Activated CD4-positive, alpha-beta T cell treated with anti-CD3 and anti-CD28 coated beads, Interleukin-2, amount 10 ng/mL, durations not matched to agents 24 days and 14 days (primary cell): ENCODE results near the gene CDC42BPA. TPM values are rescaled to one million over a fixed set of nuclear protein-coding genes. Genes with fewer than 3 reads are reported as not detected.
"Not testable (repeated sequence)": the region's sequence is repeated elsewhere in the genome, so short reads cannot be mapped to it uniquely, and the experiment has no call there.

Experiments used
- DNase-seq: peaks from one replicate; pipeline ENCODE4 v3.0.0; 2022
- H3K27ac Mint-ChIP-seq: one replicate; pipeline ENCODE4 v1.8.0; 2022; ENCODE audit warnings: mild to moderate bottlenecking, mixed read lengths
- H3K27me3 Mint-ChIP-seq: one replicate; pipeline ENCODE4 v1.8.0; 2022; ENCODE audit warnings: mixed read lengths
- H3K36me3 Mint-ChIP-seq: one replicate; pipeline ENCODE4 v1.8.0; 2022; ENCODE audit warnings: low read depth, mild to moderate bottlenecking, mixed read lengths
- H3K4me1 Mint-ChIP-seq: one replicate; pipeline ENCODE4 v1.8.0; 2021; ENCODE audit warnings: mixed read lengths
- H3K4me3 Mint-ChIP-seq: one replicate; pipeline ENCODE4 v1.8.0; 2022; ENCODE audit warnings: mild to moderate bottlenecking, moderate library complexity, mixed read lengths
- H3K9me3 Mint-ChIP-seq: one replicate; pipeline ENCODE4 v1.8.0; 2021; ENCODE audit warnings: mixed read lengths
- intact Hi-C: fragments of 100-400 bp; cut with micrococcal nuclease; formaldehyde crosslinking; loops from one replicate; pipeline ENCODE4 v1.15.1; 2023
- total RNA-seq: library from RNA; stranded (reverse); gene quantifications from 2 replicates; pipeline ENCODE4 v1.2.3, GENCODE V29; 2022

The CDC42BPA gene
- total RNA-seq, 1 donor from 2014 or later, result 1.2 TPM

DNA sequence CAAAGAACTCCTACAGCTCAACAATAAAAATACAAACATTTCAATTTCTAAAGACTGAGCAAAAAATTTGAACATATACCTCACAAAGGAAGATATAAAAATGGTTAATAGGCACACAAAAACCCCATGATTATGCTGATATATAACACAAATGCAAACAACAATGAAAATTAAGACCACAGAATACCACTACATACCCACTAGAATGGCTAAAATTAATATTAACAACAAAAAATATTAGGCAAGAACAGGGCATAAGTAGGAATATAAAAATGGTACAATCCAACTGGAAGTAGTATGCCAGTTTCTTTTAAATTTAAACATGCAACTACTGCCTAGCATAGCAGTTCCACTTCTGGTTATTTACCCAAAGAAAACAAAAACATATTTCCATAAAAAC, 77.3 kb downstream of the CDC42BPA start:
- Mint-ChIP-seq H3K36me3 (no peaks in the 10 kb centered on the region), H3K27ac (no peak overlapping the region), H3K4me3 (no peak overlapping the region), H3K27me3 (peaks cover 22% of the 10 kb centered on the region), H3K9me3 (no peaks in the 10 kb centered on the region), H3K4me1 (no peaks in the 10 kb centered on the region)
- no peak for DNase-seq
- intact Hi-C loops, result no loop called here

- H3K36me3 Mint-ChIP-seq, result no peaks in the 10 kb centered on the region
- no peak overlapping the region for H3K4me3 Mint-ChIP-seq
- peaks cover 14% of the 10 kb centered on the region for H3K27me3 Mint-ChIP-seq
- H3K27ac Mint-ChIP-seq, result no peak overlapping the region
- intact Hi-C loops, result no loop called here
- H3K9me3 Mint-ChIP-seq, result no peaks in the 10 kb centered on the region
- no peaks in the 10 kb centered on the region for H3K4me1 Mint-ChIP-seq
- DNase-seq, result no peak
Observed at GRCh38 chr1:227234998-227235405, 83.3 kb downstream of the CDC42BPA start.

GRCh38 chr1:227231128-227231527, 87.2 kb downstream of the CDC42BPA start:
- H3K9me3 Mint-ChIP-seq, H3K27me3 Mint-ChIP-seq, H3K4me3 Mint-ChIP-seq, DNase-seq, H3K27ac Mint-ChIP-seq, H3K36me3 Mint-ChIP-seq, H3K4me1 Mint-ChIP-seq, intact Hi-C loops: not testable (repeated sequence)

DNA sequence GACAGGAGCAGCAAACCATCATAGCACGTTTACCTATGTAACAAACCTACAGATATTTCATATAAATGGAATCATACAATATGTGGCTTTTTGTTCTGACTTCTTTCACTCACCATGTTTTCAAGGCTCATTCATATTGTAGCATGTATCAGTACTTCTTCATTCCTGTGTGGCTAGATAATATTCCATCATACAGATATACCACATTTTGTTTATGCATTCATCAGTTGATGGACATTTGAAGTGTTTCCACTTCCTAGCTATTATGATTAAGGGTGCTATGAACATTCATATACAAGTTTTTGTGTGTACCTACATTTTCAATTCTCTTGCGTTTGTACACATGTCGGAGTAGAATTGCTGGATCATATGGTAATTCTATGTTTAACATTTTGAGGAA, 90.1 kb downstream of the CDC42BPA start:
- Mint-ChIP-seq H3K9me3 (no peaks in the 10 kb centered on the region), H3K4me3 (no peak overlapping the region), H3K36me3 (no peaks in the 10 kb centered on the region), H3K27me3 (peaks cover 2% of the 10 kb centered on the region), H3K27ac (no peak overlapping the region), H3K4me1 (no peaks in the 10 kb centered on the region)
- intact Hi-C loops, result no loop called here
- no peak for DNase-seq

DNA sequence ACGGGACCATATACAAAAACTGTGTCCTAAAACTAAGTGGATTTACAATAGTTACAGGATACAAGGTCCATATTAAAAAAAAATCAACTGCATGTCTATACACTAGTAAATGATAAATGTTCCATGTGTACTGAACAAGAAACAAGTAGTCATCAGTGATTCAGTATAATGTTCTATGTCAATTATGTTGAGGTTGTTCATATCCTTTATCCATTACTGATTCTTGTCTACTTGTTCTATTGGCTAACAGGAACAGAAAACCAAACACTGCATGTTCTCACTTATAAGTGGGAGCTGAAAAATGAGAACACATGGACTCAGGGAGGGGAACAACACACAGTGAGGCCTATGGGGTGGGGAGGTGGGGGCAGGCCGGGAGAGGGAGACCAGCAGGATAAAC, 90.5 kb downstream of the CDC42BPA start:
- Mint-ChIP-seq H3K4me3 (no peak overlapping the region), H3K27ac (no peak overlapping the region), H3K4me1 (no peaks in the 10 kb centered on the region), H3K27me3 (peaks cover 5% of the 10 kb centered on the region), H3K36me3 (no peaks in the 10 kb centered on the region), H3K9me3 (no peaks in the 10 kb centered on the region)
- DNase-seq, result no peak
- intact Hi-C loops, result no loop called here

DNA sequence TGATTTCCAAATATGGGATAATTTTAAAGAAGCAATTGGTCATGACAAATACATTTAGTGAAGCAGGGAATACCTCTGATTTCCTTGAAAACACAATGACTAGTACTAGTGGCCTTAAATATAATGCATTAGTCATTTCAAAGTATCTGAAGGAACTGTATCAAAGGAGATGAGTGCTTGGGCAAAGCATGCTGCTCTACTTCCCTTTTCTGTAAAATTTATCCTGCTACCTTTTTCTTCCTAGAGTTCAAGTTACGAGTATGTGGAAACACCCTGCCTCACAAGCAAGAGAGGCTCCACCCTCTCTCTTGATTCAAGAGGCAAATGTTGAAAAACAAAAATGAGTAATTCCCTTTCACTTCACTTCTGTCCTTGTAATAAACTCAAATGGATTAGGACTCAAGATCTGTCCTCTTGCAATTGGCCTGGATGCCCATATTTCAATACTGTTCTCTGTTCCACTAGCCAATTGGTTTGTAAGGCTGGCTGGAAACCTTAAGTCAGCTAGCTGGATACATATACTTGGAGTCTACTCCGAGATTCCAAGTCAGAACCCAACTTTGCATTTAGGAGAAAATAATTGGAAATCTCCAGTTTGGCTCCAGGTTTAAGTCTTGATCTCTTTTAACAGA, 92.5 kb downstream of the CDC42BPA start:
- no peak for DNase-seq
- no peak overlapping the region for H3K4me3 Mint-ChIP-seq
- H3K9me3 Mint-ChIP-seq, result no peaks in the 10 kb centered on the region
- intact Hi-C loops, result no loop called here
- H3K27me3 Mint-ChIP-seq, result peaks cover 13% of the 10 kb centered on the region
- H3K36me3 Mint-ChIP-seq, result no peaks in the 10 kb centered on the region
- H3K4me1 Mint-ChIP-seq, result no peaks in the 10 kb centered on the region
- no peak overlapping the region for H3K27ac Mint-ChIP-seq

DNA sequence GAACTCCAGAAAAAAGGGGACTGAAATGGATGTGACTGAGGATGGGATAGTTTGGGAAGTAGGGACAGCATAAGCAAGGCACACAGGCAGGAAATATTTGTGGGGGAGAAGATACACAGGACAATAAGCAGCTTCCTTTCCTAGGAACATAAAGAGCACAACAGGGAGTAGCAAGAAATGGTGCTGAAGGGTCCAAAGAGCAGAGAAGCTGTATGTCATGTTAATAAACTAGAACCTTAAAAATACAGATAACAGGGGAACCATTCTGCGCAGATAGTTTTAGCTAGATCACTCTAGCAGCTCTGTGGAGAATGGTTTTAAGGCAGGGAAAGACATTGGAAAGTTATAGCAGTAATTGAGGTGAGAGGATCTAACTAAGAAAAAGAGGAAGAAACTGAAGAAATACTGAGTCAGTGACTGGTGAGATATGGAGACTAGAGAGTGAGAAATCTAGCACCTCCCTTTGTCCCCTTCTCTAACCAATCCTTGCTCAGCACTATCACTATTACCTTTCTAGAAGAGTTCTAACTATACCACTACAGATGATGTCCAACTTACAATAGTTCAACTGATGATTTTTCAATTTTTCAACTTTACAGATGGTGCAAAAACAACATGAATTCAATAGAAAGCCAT, 95.0 kb downstream of the CDC42BPA start:
- H3K27ac Mint-ChIP-seq, result no peak overlapping the region
- peaks cover 15% of the 10 kb centered on the region for H3K27me3 Mint-ChIP-seq
- no peaks in the 10 kb centered on the region for H3K36me3 Mint-ChIP-seq
- intact Hi-C loops, result no loop called here
- no peaks in the 10 kb centered on the region for H3K4me1 Mint-ChIP-seq
- no peak for DNase-seq
- H3K4me3 Mint-ChIP-seq, result no peak overlapping the region
- H3K9me3 Mint-ChIP-seq, result no peaks in the 10 kb centered on the region

GRCh38 chr1:227219715-227220292, 98.5 kb downstream of the CDC42BPA start:
- H3K4me3 Mint-ChIP-seq, result no peak overlapping the region
- H3K27ac Mint-ChIP-seq, result no peak overlapping the region
- no peaks in the 10 kb centered on the region for H3K9me3 Mint-ChIP-seq
- no peaks in the 10 kb centered on the region for H3K4me1 Mint-ChIP-seq
- no peaks in the 10 kb centered on the region for H3K36me3 Mint-ChIP-seq
- peaks cover 15% of the 10 kb centered on the region for H3K27me3 Mint-ChIP-seq
- intact Hi-C loops, result no loop called here
- no peak for DNase-seq

GRCh38 chr1:227218870-227219573, 99.3 kb downstream of the CDC42BPA start:
- Mint-ChIP-seq H3K4me1 (no peaks in the 10 kb centered on the region), H3K4me3 (no peak overlapping the region), H3K27ac (no peak overlapping the region), H3K9me3 (no peaks in the 10 kb centered on the region), H3K36me3 (no peaks in the 10 kb centered on the region), H3K27me3 (peaks cover 15% of the 10 kb centered on the region)
- no peak for DNase-seq
- intact Hi-C loops, result no loop called here

DNA sequence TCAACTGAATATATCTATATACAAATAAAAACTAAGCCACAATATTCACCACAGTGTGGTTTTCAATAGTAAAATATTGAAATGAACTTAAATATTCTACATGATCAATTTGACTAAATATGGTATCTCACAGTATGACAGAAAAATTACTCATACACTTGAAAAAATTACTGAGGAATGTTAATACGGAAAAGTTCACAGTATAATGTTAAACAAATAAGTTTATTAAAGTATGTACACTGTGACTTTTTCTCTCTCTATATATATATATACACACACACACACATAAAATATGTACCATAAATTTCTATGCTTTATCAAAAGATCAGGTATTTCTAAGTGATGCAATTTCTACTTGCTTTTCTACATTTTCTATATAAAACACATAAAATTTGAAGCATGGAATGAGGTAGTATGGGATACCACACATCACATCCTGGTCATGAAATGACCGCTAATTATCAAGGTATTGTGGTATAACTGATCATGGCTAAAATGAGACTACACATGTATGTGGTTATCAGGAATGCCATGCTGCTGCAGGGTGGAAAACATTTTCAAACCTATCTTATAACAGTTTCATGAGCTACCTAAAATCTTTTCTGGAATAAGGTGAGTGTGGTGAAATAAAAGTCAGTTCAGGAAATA, 102.3 kb downstream of the CDC42BPA start:
- H3K36me3 Mint-ChIP-seq, result no peaks in the 10 kb centered on the region
- no peaks in the 10 kb centered on the region for H3K4me1 Mint-ChIP-seq
- H3K27me3 Mint-ChIP-seq, result peaks cover 8% of the 10 kb centered on the region
- no peak for DNase-seq
- intact Hi-C loops, result no loop called here
- H3K4me3 Mint-ChIP-seq, result no peak overlapping the region
- H3K9me3 Mint-ChIP-seq, result no peaks in the 10 kb centered on the region
- H3K27ac Mint-ChIP-seq, result no peak overlapping the region

DNA sequence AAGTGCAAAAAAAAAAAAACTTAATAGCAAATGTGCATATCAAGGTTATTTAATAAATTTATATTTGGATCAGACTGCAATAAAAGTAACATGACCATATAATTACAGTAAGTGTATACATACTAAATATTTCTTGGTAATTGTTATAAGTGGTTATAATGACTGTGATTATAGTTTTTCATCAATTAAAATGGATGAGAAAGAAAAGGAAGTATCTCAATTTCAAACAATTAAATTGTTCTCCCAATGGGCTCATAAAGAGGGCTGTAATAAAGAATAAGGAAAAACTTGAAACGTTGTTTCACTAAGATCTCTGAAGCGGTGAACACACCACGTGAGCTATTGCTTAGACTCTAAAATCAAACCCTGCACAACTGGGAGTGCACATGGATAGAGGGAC, 104.1 kb downstream of the CDC42BPA start:
- Mint-ChIP-seq H3K27ac (no peak overlapping the region), H3K4me3 (no peak overlapping the region), H3K36me3 (no peaks in the 10 kb centered on the region), H3K27me3 (peaks cover 4% of the 10 kb centered on the region), H3K4me1 (no peaks in the 10 kb centered on the region), H3K9me3 (no peaks in the 10 kb centered on the region)
- no peak for DNase-seq
- intact Hi-C loops, result no loop called here

DNA sequence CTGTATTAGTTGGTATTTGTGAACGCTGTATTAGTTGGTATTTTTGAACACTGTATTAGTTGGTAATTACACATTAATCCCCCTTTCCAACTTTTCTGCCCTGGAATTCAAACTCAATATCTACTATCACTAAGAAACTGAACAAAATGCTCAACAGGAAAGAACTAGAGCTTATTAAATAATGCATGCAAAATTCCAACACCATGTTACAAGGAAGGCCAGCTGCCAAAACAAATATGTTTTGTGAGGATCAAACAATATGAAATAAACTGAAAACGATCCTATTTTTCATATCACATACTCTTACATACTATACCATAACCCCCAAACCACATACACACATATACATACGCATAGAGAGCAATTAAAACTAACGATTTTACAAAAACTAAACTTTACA, 104.9 kb downstream of the CDC42BPA start:
- H3K4me3 Mint-ChIP-seq, result no peak overlapping the region
- no peak for DNase-seq
- intact Hi-C loops, result no loop called here
- H3K27me3 Mint-ChIP-seq, result peaks cover 4% of the 10 kb centered on the region
- no peak overlapping the region for H3K27ac Mint-ChIP-seq
- no peaks in the 10 kb centered on the region for H3K36me3 Mint-ChIP-seq
- H3K4me1 Mint-ChIP-seq, result no peaks in the 10 kb centered on the region
- H3K9me3 Mint-ChIP-seq, result no peaks in the 10 kb centered on the region

- Mint-ChIP-seq H3K36me3 (no peaks in the 10 kb centered on the region), H3K27me3 (peaks cover 4% of the 10 kb centered on the region), H3K4me3 (no peak overlapping the region), H3K9me3 (no peaks in the 10 kb centered on the region), H3K27ac (no peak overlapping the region), H3K4me1 (no peaks in the 10 kb centered on the region)
- DNase-seq, result no peak
- intact Hi-C loops, result no loop called here
Observed at GRCh38 chr1:227212164-227212563, 106.1 kb downstream of the CDC42BPA start.

DNA sequence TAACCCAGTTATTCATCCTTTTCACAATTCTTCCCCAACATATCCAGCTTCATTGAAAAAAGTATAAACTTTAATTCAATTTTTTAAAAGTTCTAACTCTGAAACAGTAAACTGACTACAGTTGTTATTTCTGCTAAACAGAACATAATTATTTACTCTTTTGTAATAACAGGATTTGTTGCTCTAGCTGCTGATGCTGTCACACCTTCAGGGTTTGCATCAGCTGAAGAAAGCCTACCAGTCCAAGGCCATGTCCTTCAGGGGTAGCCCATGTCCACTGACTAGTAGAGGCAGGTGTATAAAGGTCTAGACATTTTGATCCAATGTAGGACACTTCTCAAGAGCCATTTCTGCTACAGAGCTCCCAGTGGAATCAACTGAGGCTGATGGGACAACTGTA, 107.7 kb downstream of the CDC42BPA start:
- Mint-ChIP-seq H3K36me3 (no peaks in the 10 kb centered on the region), H3K27me3 (peaks cover 4% of the 10 kb centered on the region), H3K27ac (no peak overlapping the region), H3K4me1 (no peaks in the 10 kb centered on the region), H3K9me3 (no peaks in the 10 kb centered on the region), H3K4me3 (no peak overlapping the region)
- no peak for DNase-seq
- intact Hi-C loops, result no loop called here
